H1 (cell line): ENCODE data around the gene CAMK1.

Experiments
- CTCF ChIP-seq, 3 experiments: IDR thresholded peaks; 1 replicate in 2 of 3; 2 replicates in 1 of 3; pipeline versions ENCODE4 v1.5.1 to v1.6.1; 2011; ENCODE audit warnings: low read length in 3 of 3, mild to moderate bottlenecking in 3 of 3, inconsistent platforms in 2 of 3, low read depth in 1 of 3, moderate library complexity in 1 of 3; ENCODE audit not compliant: insufficient read depth in 1 of 3; ENCODE audit errors: control extremely low read depth in 1 of 3
- POLR2A ChIP-seq, 2 experiments: IDR thresholded peaks; 1 replicate in 1 of 2; 2 replicates in 1 of 2; pipeline ENCODE4 v1.6.1; 2011; ENCODE audit warnings: low read depth in 2 of 2, low read length in 2 of 2, mild to moderate bottlenecking in 2 of 2; ENCODE audit errors: control extremely low read depth in 1 of 2
- RXRA ChIP-seq: IDR thresholded peaks from 2 replicates; pipeline ENCODE4 v1.6.1; 2011; ENCODE audit warnings: low read depth, mild to moderate bottlenecking, low read length, moderate library complexity; ENCODE audit not compliant: insufficient read depth

DNA sequence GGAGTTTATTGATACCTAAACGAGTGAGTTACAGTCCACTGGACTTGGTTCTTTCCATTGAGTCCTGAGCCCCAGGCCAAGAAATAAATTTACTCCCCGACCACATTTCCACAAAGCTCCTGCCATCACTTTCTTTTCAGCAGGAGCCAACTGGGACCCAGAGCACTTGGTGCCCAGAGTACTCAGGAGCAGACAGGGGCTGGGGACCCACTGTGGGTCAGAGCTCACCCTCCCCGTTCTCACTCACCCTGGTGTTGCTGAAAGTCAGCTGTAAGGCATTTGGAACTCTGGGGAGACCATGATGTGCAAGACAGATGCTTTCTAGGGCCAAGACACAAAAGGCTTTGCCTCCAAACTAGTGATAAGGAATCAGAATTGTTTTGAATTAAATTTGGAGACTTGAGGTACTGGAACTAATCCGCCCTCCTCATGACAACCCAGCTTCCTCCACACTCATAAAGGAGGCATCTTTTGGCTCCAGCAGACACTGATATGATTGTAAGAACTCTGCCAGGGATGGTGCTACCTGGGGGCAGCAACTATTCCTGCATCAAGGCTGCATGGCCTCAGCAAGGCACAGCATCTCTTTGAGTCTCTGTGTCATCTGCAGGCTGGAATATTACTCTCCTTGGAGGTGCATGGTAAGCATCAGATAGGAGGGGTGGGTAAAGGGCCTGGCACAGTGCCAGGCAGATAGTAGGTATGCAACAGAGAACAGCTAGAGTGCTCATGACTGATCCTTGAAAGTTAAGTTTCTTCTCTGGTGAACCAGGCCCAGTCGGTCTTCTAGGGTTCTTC is 7.3 kb upstream of the CAMK1 start:
- no peak for TF ChIP-seq RXRA
- TF ChIP-seq POLR2A (IDR thresholded peaks at IDR 0.05; ENCODE audit: control extremely low read depth in 1 of 2, low read depth in 2 of 2, low read length in 2 of 2): no peak
- TF ChIP-seq CTCF (IDR thresholded peaks at IDR 0.05; ENCODE audit: control extremely low read depth in 1 of 3, insufficient read depth in 1 of 3, low read depth in 1 of 3, low read length in 3 of 3): no peak
